Activated CD4-positive, CD25-positive, alpha-beta regulatory T cell treated with anti-CD3 and anti-CD28 coated beads, Interleukin-2, amount 50 U/mL, for 16 hours (primary cell): ENCODE results near the gene LRRC7.
"Not testable (repeated sequence)": the region's sequence is repeated elsewhere in the genome, so short reads cannot be mapped to it uniquely, and the experiment has no call there.

Source experiments
- DNase-seq: peaks from one replicate; pipeline ENCODE4 v3.0.0-alpha.2; 2020; ENCODE audit warnings: low read depth, low spot score

Gene LRRC7

DNA sequence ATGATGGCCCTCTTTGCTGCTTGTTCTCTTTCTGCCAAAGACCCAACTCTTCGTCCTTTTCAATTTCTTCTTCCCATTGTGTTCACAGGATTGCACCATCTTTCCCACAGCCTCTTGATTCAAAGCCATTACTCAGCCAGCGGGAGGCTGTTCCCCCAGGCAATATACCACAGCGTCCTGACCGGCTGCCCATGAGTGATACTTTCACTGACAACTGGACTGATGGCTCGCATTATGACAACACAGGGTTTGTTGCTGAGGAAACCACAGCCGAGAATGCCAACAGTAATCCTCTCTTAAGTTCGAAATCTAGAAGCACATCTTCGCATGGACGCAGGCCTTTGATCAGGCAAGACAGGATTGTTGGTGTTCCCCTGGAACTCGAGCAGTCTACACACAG, 470.3 kb downstream of the LRRC7 start:
- no peak for DNase-seq

DNA sequence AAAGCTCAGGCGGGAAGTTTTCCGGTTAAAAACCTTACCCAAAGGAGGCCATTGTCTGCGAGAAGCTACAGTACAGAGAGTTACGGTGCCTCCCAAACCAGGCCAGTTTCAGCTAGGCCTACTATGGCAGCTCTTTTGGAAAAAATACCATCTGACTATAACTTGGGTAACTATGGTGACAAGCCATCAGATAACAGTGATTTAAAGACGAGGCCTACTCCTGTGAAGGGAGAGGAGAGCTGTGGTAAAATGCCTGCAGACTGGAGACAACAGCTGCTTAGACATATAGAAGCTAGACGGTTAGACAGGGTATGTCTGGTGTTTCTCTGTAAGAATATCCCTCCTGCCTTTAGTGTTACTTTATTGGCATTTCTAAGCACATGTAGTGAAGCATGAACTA, 471.8 kb downstream of the LRRC7 start:
- no peak for DNase-seq

DNA sequence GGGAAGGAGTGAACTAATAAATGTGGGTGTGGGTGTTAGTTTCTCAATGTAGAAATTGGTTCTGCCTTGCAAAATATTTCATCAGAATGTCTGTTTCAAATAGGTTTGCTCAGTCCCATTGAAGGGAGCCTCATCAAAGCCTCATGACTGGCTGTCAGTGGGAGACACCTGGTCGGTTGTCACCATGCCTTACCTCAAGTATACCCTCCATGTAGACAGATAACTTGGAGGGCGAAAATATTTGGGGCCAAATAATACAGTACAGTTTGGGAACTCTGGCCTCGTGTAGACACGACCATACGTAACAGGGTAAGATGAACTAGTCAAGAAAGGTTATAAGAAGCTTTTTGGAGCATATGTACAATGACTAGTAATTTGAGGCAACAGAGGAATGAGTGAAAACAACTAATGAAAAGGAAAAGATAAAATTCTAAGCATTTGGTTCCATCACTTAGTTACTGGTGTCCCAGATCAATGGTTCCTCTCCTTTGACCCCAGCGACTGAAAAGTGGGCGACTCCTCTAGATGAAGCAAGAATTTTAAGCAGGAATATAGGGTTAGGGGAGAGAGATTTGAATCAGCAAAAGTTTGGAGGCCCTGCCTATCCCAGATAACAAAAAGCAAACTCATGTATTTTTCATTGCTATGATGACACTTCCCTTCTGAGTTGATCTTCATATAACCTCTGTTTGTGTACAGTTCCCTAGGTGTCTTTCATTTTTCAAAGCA, 473.8 kb downstream of the LRRC7 start:
- no peak for DNase-seq

DNA sequence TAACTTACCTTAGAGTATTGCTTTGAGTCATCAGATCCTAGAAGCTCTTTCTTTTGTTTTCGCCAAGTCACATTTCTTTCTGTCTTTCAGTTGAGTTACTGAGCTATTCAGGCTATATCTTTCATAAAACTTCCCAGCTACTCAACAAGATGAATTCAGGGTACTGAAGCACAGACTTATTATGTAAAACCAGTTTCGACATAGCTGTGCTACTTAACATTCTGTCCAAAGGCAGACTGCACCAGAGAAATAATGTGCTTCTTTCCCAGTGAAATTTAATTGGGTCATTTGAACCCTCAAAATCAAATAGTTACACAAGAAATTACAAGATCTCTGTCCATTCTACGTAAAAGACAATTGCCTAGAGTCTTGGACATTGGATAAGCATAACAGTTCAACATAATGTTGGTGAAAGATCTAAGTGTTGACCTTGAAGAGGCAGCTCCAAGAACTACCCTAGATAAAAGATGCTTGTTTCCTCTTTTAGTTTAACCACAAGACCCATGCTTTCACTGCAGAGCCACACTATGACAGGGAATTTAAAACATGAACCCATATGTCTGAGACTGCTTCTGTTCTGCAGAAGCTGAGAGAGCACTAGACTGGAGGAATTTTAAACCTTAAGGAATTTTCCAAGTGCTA, 474.5 kb downstream of the LRRC7 start:
- no peak for DNase-seq

DNA sequence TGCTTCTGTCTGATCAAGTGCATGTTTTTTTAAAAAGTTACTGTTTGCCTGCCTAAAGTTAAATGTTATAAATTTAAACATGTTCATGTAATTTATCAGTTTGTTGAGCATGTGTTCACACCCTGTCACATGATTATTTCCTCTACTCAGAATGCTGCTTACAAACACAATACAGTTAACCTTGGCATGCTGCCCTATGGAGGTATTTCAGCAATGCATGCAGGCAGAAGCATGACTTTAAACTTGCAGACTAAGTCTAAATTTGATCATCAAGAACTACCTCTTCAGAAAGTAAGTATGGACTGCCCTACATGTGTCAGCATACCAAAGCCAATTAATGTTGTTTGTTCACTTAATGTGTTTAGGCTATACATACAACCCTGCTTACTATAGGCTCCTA, 476.1 kb downstream of the LRRC7 start:
- DNase-seq = no peak

DNA sequence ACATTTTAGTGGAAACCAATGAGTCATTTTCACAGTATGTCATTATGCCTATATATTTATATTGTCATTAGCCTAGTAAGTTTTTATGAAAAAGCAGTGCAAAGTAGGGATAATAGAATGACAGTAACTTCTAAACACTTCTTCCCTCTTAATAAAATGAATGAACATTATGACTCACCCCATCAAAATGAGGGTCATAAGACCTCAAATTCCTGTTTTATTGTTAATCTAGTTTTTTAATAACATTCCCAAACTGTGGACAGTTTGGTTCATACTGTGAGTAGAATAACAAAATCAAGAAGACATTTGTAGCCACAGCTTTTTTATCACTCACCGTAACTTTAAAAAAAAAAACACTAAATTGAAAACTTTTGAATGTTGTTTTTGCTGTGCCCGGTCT, 477.1 kb downstream of the LRRC7 start:
- no peak for DNase-seq

DNA sequence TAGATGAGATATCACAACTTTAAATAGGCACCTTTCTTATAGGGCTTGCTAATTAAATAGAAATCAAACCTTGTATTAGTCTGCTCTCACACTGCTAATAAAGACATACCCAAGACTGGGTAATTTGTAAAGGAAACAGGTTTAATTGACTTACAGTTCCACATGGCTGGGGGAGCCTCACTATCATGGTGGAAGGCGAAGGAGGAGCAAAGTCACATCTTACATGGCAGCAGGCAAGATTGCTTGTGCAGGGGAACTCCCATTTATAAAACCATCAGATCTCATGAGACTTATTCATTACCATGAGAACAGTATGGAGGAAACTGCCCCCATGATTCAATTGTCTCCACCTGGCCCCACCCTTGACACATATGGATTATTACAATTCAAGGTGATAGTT, 477.9 kb downstream of the LRRC7 start:
- DNase-seq = not testable (repeated sequence)

DNA sequence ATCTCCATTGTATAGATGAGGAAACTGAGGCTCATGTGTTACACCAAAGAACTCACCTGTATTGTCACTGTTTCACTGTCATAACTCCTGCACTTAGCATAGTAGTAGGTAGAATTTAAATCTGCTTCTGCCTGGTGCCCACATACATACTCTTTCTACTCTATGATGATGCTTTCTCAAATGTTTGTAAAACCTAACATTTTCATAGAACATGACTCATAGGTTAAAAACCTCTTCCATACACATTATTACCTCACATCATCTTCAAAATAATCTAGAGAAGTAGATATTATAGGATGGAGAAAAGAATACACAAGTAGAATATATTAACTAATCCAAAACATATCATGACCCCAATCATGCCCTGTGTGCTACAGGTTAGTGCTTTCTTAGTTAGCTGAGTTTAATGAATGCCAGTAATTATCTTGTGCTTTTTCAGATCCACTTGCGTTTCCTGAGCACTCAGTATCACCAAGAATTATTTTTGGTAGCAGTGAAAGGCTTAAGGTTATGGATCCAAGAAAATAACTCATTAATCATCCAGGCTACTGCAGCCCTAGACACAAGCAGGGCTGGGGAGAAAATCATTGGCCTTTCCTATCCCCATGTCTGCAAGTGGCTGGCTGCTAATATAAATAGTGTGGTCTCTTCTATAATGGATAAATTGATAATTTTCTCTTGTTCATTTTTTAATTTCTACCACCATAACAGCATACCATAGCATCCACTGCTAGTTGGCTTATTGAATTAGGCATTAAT, 480.8 kb downstream of the LRRC7 start:
- DNase-seq = no peak

DNA sequence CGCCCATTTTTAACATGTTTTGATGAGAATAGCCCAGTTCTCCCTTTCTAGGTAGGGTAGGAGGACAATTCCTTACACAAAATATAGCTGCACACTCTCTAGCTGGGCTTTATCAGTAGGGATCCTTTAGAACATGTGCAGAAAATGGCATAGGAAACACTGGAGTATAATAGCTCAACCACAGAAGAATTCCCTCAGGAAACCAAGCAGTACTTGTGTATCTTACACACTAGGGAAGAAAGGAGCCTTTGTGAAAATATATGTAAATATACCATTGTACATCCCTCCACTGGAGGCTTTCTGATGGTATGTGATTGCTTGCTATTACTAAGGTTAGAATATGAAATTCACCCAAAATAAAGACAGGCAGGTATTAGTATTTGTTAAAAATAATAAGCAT, 484.2 kb downstream of the LRRC7 start:
- DNase-seq = no peak

DNA sequence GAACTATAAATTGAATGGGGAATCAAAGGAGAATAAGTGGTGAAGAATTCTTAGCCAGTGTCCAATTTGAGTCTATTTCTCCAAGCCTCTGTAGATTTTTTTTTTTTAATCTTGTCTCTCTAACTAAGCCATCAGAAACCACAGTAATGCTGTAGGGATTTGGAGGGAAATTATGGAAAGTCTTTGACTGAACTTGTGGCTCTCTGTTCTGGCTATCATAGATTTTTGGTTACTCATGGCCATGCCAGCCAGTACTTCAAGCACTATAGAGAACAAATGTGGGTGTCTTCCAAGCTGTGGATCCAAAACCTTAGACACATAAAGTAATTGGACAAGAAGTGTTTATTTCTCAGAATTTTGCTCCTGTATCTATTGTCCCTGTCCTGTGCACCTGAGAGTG, 489.8 kb downstream of the LRRC7 start:
- no peak for DNase-seq

DNA sequence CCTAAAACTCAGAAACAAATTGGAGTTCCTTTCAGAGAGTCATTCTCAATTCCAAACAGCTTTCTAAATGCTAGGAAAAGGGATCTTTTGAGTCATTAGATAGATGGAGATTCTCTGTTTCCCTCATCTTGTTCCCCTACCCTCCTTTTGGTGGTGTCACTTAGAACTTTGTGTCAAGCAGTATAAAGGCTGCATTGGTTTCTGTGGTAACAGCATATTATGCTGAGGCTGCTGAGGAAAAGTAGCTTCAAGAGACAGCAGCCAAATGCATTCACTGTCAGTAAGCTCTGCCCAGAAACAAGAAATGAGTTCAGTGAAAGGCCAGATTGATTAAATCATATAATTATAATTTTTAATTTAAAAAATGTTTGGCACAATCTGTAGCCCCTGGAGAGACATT, 493.5 kb downstream of the LRRC7 start:
- no peak for DNase-seq

DNA sequence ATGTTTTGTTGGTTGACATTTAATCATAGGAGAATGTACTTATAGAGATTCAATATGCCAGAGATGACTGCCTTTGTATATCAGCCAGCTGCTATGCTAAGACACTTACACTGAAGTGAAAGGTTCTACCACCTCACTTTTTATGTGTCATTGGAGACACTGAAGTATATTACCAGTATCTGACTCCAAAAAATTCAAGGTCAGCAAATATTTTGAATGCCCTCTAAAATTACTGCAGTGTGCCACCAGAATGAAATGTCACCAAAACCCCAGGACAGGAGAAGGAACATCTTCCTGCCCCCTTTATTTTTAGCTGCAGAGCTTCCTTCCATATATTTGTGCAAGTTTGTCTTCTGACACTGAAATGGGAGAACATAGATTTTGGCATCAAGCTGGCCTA, 496.1 kb downstream of the LRRC7 start:
- DNase-seq = no peak

DNA sequence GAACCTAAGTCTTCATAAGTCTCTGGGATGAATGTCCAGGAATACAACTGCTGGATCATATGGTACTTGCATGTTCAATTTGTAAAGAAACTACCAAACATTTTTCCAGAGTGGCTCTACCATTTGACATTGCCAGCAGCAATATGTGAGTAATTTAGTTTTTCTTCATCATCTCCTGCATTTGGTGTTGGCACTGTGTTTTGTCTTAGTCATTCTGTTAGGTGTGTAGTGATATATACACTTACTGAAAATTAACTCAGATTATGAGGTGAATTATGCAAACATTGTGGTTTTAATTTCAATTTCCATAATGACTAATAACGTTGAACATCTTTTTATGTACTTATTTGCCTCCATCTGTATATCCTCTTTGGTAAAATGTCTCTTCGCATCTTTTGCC, 499.0 kb downstream of the LRRC7 start:
- DNase-seq = no peak

DNA sequence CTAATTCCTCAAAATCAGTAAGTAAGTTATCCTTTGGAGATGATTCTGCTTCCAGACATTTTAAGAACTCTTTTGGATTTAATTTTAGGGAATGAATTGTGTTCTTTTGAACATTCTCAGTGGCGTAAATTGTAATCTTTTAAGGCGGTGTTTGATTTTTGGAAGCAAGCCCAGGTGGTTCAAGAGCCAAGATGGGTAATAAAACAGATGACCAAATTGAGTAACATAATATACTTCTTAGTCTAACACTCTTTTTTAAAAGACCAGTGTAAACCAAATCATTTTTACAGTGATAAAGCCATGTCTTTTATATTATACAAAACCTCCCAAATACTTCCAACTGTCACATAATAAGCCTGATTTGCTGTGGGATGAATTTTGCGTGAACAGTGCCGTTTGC, 503.9 kb downstream of the LRRC7 start:
- DNase-seq = no peak

DNA sequence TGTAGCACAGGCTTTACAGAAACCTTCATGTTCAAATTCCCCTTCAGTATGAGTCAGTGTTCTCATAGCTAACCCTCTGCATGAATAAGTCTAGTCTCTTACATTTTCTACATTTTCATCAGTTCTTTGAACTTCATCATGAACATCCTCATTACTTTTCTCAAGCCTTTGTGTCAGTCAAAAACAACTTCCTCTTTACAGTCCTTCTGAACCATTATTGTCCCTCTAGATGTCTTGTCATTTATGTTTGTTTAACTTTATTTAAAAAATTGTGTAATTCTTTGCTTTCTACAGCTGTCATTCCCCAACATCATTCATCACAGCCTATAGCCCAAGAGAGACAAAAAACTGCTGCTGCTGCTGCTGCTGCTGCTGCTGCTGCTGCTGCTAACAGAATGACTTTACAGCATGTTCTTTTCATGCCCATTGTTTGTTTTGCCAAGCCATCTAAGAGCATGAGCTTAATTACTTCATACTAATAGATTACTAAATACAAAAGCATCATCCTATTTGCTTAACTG, 504.6 kb downstream of the LRRC7 start:
- DNase-seq = no peak

DNA sequence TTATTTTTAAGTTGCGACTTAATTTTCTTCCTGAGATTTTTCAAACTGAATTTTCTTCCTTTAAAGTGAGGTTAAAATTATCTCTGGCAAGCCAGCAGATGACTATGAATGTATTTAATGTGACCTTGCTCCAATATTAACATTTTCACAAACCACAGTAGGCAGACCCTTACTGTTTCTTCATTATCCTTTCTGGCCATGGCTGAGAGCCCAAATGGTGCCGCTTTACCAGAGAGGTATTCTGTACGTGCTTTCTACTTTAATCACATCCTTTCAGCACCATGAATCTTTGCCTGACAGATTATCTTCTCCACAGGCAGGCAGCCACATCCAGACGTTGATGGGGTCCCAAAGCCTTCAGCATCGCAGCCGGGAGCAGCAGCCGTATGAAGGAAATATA, 508.0 kb downstream of the LRRC7 start:
- no peak for DNase-seq

DNA sequence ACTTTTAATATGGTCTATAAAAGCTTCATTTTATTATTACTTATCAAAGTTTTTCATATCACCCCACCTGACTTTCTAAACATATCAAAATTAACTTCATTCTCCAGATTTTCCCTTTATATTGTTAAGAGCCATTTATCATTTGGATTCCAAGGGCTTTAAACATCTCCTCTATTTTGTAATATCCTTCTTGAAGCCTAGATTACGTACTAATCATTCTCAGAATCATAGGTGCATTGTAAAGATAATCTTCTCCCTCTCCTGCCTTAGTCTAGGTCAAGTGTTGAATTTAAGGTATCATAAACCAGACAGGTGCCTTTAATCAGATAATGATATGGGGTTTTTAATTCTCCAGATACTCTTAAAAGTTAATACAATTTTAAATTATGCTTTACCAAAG, 509.3 kb downstream of the LRRC7 start:
- no peak for DNase-seq

DNA sequence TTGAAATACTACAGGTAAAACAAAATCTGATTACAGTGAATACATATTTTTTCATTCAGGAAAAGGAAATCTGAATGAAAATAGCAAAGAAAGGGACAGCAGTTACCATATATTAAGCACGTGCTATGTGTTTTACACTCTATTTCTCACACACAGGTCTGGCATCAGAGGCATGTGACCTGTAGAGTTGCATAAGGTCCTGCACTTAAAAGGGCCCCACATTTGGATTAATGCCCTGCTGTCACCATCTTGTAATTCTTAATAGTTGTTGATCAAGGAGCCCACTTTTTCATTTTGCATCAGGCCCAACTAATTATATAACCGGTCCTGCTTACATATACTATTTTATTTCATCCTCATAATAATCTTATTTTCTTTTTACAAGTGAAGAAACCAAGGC, 511.8 kb downstream of the LRRC7 start:
- no peak for DNase-seq

DNA sequence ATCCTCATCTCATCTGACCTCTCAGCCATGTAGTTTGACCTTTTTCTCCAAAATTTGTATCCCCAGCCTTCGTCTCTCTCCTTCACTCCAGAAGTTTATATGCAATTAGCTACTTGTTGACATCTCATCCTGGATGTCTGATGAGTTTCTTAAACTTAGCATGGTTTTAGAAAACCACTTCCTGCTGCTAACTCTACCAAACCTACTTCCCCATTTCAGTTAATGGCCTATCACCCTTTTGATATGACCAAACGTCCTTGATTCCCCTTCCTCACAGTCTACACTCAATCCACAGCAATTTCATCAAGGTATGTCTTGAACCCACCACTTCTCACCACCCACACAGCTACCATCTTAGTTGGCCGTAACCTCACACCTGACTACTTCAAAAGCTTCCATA, 515.8 kb downstream of the LRRC7 start:
- DNase-seq = no peak

DNA sequence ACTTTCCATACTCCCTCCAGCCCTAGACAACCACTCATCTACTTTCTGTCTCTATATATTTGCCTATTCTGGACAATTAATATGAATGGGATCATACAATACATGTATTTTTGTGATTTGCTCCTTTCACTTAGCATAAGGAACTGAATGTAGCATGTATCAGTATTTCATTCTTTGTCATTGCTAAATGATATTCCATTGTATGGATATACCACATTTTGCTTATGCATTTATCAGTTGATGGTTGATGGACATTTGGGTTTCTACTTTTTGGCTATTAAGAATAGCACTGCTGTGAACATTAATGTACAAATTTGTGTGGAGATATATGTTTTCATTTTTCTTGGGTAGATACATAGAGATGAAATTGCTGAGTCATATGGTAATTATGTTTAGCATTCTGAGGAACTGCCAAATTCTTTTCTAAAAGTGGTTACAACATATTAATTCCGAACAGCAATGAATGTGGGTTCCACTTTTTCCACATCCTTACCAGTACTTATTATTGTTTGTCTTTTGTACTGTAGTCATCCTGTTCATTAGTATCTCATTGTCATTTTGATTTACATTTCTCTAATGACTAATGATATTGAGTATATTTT, 516.7 kb downstream of the LRRC7 start:
- DNase-seq = no peak

DNA sequence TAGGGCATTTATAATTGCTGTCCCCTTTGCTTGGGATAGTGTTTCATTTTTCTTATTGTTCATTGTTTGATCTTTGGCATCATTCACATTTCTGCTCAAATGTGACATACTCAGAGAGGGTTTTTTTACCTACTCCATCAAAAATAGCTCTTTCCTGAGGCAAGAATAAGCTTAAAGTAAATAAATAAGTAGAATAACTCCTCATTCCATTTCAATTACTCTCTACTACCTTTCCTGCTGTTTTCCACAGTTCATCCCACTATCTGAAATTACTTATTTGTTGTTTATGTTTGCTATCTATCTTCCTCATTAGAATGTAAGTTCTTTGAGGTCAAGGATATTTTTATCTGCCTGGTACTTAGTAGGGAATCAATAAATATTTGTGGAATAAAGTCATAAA, 517.8 kb downstream of the LRRC7 start:
- no peak for DNase-seq

DNA sequence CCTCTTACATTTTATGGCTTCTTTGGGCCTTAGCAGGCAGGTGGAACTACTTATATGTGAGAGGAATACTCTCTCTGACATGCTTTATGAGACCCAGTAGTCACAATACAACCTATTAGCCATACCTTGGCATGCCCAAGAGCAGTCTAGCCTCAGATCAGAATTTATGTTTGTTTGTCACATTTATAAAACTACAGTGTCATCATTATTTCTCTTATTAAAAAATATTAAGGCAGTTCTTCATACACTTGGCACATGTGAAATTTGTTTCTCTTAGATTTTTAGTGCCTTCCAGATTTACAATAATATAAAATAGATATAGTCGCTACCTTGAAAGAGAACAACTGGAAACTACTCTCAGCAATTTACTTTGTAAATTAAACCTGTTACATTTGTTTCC, 519.2 kb downstream of the LRRC7 start:
- no peak for DNase-seq
